ENCODE results near the gene NREP. TPM values are rescaled to one million over a fixed set of nuclear protein-coding genes. Genes with fewer than 3 reads are reported as not detected.

NREP gene
- total RNA-seq, 4 donors from 2014 or later: 2.3 to 18.2 (median 2.8) TPM

DNA sequence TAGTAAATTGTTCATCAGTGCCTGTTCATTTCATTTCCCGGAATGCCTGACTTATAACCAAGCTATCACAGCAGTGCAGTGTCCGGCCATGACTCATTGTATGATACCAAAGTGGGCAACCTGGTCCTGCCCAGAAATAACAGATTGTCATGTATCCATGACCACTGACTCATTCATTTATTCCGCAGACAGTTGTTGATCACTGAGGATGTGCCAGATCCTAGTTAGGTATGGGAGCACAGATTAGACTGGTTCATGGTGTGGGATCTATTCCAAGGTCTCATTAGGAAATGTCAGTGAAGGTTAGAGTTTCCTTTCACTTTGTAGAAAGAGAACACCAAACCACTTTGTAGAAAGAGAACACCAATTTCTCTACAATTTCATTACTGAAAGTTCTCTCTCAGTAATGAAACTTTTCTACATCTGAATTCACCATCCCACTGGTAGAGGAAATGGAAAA is 8.7 kb downstream of the NREP start:
- Histone ChIP-seq H3K4me1 (no peaks in the 10 kb centered on the region), H3K9me3 (no peaks in the 10 kb centered on the region), H3K27me3 (no peaks in the 10 kb centered on the region), H3K27ac (no peak overlapping the region), H3K4me3 (no peak overlapping the region), H3K36me3 (no peaks in the 10 kb centered on the region)
- DNase-seq: no peak
- no peak for TF ChIP-seq POLR2A (IDR thresholded peaks at IDR 0.05)
- no peak for TF ChIP-seq CTCF (IDR thresholded peaks at IDR 0.05)

GRCh38 chr5:111747337-111747736 is 9.7 kb downstream of the NREP start:
- no peak for TF ChIP-seq POLR2A (IDR thresholded peaks at IDR 0.05)

GRCh38 chr5:111746791-111747190 is 10.2 kb downstream of the NREP start:
- TF ChIP-seq CTCF (IDR thresholded peaks at IDR 0.05): no peak
- no peak for TF ChIP-seq POLR2A (IDR thresholded peaks at IDR 0.05)
- no peaks in the 10 kb centered on the region for H3K27me3 ChIP-seq
- H3K4me3 ChIP-seq: no peak overlapping the region
- no peaks in the 10 kb centered on the region for H3K36me3 ChIP-seq
- H3K27ac ChIP-seq: no peak overlapping the region
- no peak for DNase-seq
- H3K9me3 ChIP-seq: no peaks in the 10 kb centered on the region
- peaks cover 0 to 11% (median 0%) of the 10 kb centered on the region in 4 donors for H3K4me1 ChIP-seq

More at GRCh38 chr5:111747337-111747736, 9.7 kb downstream of the NREP start:
- no peaks in the 10 kb centered on the region for H3K36me3 ChIP-seq
- no peak overlapping the region for H3K27ac ChIP-seq
- no peaks in the 10 kb centered on the region for H3K9me3 ChIP-seq
- no peak for DNase-seq
- H3K4me1 ChIP-seq: peaks cover 0 to 10% (median 0%) of the 10 kb centered on the region in 4 donors
- H3K4me3 ChIP-seq: no peak overlapping the region
- no peaks in the 10 kb centered on the region for H3K27me3 ChIP-seq

GRCh38 chr5:111745075-111745739 is 11.8 kb downstream of the NREP start:
- no peak overlapping the region for H3K27ac ChIP-seq

DNA sequence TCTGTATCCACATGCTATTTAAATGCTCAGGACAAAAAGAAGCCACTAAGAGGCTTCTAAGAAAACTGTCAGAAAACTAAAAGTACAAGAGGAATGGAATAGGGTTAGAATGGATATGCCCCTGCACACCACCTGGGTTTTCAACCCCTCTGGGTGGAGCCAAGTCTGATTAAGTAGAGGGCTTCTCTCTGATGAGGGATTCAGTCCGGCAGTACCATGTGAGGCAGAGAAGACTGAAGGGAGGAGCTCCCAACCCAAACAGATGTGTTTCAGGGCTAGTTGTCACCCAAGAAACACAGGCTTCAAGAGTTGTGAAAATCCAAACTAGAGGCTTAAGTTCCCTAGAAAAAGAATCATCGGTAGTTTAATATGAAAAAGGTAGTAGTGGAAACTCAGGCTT is 12.5 kb downstream of the NREP start:
- TF ChIP-seq POLR2A (IDR thresholded peaks at IDR 0.05) (no peak), CTCF (IDR thresholded peaks at IDR 0.05) (no peak)
- Histone ChIP-seq H3K4me3 (no peak overlapping the region), H3K36me3 (no peaks in the 10 kb centered on the region), H3K9me3 (no peaks in the 10 kb centered on the region), H3K4me1 (peaks cover 0 to 11% (median 0%) of the 10 kb centered on the region in 4 donors), H3K27ac (no peak overlapping the region), H3K27me3 (no peaks in the 10 kb centered on the region)
- DNase-seq: no peak

More at GRCh38 chr5:111745075-111745739, 11.8 kb downstream of the NREP start:
- Histone ChIP-seq H3K4me3 (no peak overlapping the region), H3K36me3 (no peaks in the 10 kb centered on the region), H3K4me1 (peaks cover 0 to 11% (median 0%) of the 10 kb centered on the region in 4 donors), H3K9me3 (no peaks in the 10 kb centered on the region), H3K27me3 (no peaks in the 10 kb centered on the region)
- no peak for DNase-seq
- TF ChIP-seq CTCF (IDR thresholded peaks at IDR 0.05): no peak

GRCh38 chr5:111743988-111744387 is 13.0 kb downstream of the NREP start:
- H3K4me3 ChIP-seq: no peak overlapping the region
- H3K36me3 ChIP-seq: no peaks in the 10 kb centered on the region
- no peak overlapping the region for H3K27ac ChIP-seq
- no peak for DNase-seq
- H3K4me1 ChIP-seq: peaks cover 0 to 11% (median 0%) of the 10 kb centered on the region in 4 donors
- H3K9me3 ChIP-seq: no peaks in the 10 kb centered on the region
- no peaks in the 10 kb centered on the region for H3K27me3 ChIP-seq
- TF ChIP-seq POLR2A (IDR thresholded peaks at IDR 0.05) (no peak), CTCF (IDR thresholded peaks at IDR 0.05) (no peak)

Measured in Peyer's patch (tissue), 4 donors.